K562 (cell line): ENCODE data around the gene C6orf47. TPM values are rescaled to one million over a fixed set of nuclear protein-coding genes. Genes with fewer than 3 reads are reported as not detected.
A peak's percentile ranks its signal among the peaks of the same experiment; 100 is the strongest.

Source experiments
- CBX3 ChIP-seq, 2 experiments: IDR thresholded peaks; 1 replicate in 1 of 2; 2 replicates in 1 of 2; pipeline ENCODE4 v1.6.1; 2012; ENCODE audit warnings: inconsistent platforms in 2 of 2, low read length in 2 of 2, borderline replicate concordance in 1 of 2, control low read depth in 1 of 2
- CREB1 ChIP-seq, 2 experiments: sonication (generic) in 1 of 2; formaldehyde crosslinking in 1 of 2; IDR thresholded peaks; 2 replicates each; pipeline versions ENCODE4 v1.6.1 to v1.8.0; 2012 to 2022; ENCODE audit warnings: inconsistent platforms in 1 of 2, mild to moderate bottlenecking in 1 of 2, missing genetic modification reagents in 1 of 2, moderate library complexity in 1 of 2
- CSDE1 ChIP-seq, 2 experiments: fragments of 450-650 bp; IDR thresholded peaks; 2 replicates each; pipeline ENCODE4 v1.6.1; 2016; ENCODE audit warnings: mild to moderate bottlenecking in 1 of 2
- HNRNPLL ChIP-seq: fragments of 200-400 bp; formaldehyde crosslinking; IDR thresholded peaks from 2 replicates; pipeline ENCODE4 v1.6.1; 2017; ENCODE audit warnings: low read length, low read depth, mild to moderate bottlenecking; ENCODE audit not compliant: poor library complexity, severe bottlenecking
- MCM2 ChIP-seq: fragments of 450-650 bp; IDR thresholded peaks from 2 replicates; pipeline ENCODE4 v1.6.1; 2017; ENCODE audit warnings: low read depth, mild to moderate bottlenecking
- NELFE ChIP-seq: IDR thresholded peaks from 2 replicates; pipeline ENCODE4 v1.6.1; 2011; ENCODE audit warnings: mild to moderate bottlenecking; ENCODE audit not compliant: insufficient read depth, insufficient read length
- SAFB ChIP-seq: fragments of 200-400 bp; formaldehyde crosslinking; IDR thresholded peaks from 2 replicates; pipeline ENCODE4 v1.6.1; 2017; ENCODE audit warnings: low read depth, low read length, borderline replicate concordance
- SAP30 ChIP-seq: fragments of 200-600 bp; sonication (generic); IDR thresholded peaks from 2 replicates; pipeline ENCODE4 v1.6.1; 2012; ENCODE audit warnings: borderline replicate concordance, low read depth, mild to moderate bottlenecking, moderate library complexity, low read length, control low read depth, inconsistent platforms; ENCODE audit not compliant: insufficient read depth, poor library complexity, severe bottlenecking
- SPI1 ChIP-seq: IDR thresholded peaks from 2 replicates; pipeline ENCODE4 v1.6.1; 2011; ENCODE audit warnings: low read depth, low read length, control low read depth, borderline replicate concordance
- SUPT5H ChIP-seq: fragments of 450-650 bp; IDR thresholded peaks from 2 replicates; pipeline ENCODE4 v1.6.1; 2016
- ZNF184 ChIP-seq: sonication (generic); formaldehyde crosslinking; IDR thresholded peaks from 2 replicates; pipeline ENCODE4 v1.5.0; 2020; ENCODE audit warnings: missing genetic modification reagents
- ZNF197 ChIP-seq: fragments of 200-800 bp; sonication (Bioruptor generic); IDR thresholded peaks from 2 replicates; pipeline ENCODE4 v1.6.1; 2016; ENCODE audit warnings: low read depth, missing genetic modification characterization, missing compliant biosample characterization
- ZNF584 ChIP-seq: fragments of 200-800 bp; sonication (Bioruptor generic); IDR thresholded peaks from 2 replicates; pipeline ENCODE4 v1.6.1; 2016; ENCODE audit warnings: low read depth, mild to moderate bottlenecking, missing genetic modification characterization, missing compliant biosample characterization
- polyA plus RNA-seq, 8 experiments: library from polyadenylated mRNA; depleted of rRNA in 4 of 8; stranded (reverse) in 5 of 8; unstranded in 3 of 8; fragments of >200 nt; fragmentation: Nextera tagmentation in 2 of 8; fragmentation: Illumina TruSeq in 1 of 8; extraction: Ambion mirVana in 2 of 8; extraction: Trizol in 1 of 8; gene quantifications; 2 replicates each; pipeline versions ENCODE4 v1.2.1 to v1.2.3, GENCODE V29; 2011 to 2014; ENCODE audit warnings: inconsistent platforms in 1 of 8, missing spikeins in 1 of 8
- total RNA-seq, 7 experiments: library from RNA; depleted of rRNA in 6 of 7; stranded (reverse); fragments of >200 nt in 6 of 7; fragmentation: Illumina TruSeq in 2 of 7; extraction: Trizol in 2 of 7; gene quantifications; 2 replicates each; pipeline versions ENCODE4 v1.2.1 to v1.2.3, GENCODE V29; 2011 to 2021; ENCODE audit warnings: low replicate concordance in 1 of 7
- TF ChIP-seq, protein P1 (sequence below): sonication (generic); formaldehyde crosslinking; IDR thresholded peaks from 2 replicates; pipeline ENCODE4 v1.8.0; 2023; ENCODE audit warnings: mild to moderate bottlenecking, missing genetic modification reagents
- TF ChIP-seq, protein P2 (sequence below): sonication (generic); formaldehyde crosslinking; IDR thresholded peaks from 2 replicates; pipeline ENCODE4 v1.8.1; 2023; ENCODE audit warnings: mild to moderate bottlenecking, missing genetic modification reagents
- TF ChIP-seq, protein P3 (sequence below): fragments of 450-650 bp; conservative IDR thresholded peaks from 2 replicates; pipeline ENCODE4 v1.6.1; 2016; ENCODE audit warnings: missing genetic modification characterization, low read depth, mild to moderate bottlenecking, control low read depth, missing compliant biosample characterization
- TF ChIP-seq, protein P4 (sequence below): fragments of 250-450 bp; sonication (Bioruptor Pico); IDR thresholded peaks from 2 replicates; pipeline ENCODE4 v1.9.0; 2021; ENCODE audit warnings: mild to moderate bottlenecking, inconsistent platforms

C6orf47 gene
- total and polyA plus RNA-seq, 9 of the 15 experiments (the other 6 are each of a cell fraction or from before 2014, with no cell fraction given): 0.14 to 43.8 (median 27.0) TPM

DNA sequence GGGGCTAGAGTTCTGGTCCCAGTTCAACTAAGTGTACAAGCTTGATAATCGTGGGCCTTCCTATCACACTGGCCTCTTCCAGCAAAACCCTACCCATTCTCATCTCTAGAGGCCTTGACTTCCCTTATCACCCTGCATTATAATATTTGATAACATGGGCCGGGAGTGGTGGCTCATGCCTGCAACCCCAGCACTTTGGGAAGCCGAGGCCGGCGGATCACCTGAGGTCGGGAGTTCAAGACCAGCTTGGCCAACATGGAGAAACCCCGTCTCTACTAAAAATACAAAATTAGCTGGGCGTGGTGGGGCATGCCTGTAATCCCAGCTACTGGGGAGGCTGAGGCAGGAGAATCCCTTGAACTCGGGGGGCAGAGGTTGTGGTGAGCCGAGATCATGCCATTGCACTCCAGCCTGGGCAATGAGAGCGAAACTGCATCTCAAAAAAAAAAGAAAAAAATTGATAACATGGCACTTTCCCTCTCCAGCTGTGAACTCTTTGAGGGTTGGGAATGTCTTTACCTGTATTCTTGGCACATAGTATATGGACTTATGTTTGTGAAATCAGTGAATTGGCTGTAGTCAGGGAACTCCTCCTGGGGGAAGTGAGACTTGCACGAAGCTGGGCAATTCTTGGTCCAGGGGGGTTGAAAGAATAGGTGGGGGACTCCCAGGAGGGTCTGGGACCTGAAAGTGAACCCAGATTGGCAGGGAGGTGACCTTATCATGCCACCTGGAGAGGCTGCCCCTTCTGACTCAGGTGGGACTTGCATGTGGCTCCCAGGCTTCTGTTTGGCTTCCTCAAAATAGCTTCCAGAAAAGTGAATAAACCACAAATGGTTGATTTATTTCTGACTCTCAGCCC lies 915 bp upstream of the C6orf47 start (continued):
- TF ChIP-seq, protein P1, sequence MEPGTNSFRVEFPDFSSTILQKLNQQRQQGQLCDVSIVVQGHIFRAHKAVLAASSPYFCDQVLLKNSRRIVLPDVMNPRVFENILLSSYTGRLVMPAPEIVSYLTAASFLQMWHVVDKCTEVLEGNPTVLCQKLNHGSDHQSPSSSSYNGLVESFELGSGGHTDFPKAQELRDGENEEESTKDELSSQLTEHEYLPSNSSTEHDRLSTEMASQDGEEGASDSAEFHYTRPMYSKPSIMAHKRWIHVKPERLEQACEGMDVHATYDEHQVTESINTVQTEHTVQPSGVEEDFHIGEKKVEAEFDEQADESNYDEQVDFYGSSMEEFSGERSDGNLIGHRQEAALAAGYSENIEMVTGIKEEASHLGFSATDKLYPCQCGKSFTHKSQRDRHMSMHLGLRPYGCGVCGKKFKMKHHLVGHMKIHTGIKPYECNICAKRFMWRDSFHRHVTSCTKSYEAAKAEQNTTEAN (CRISPR knock-in tag): 0 out of 2 replicates have a peak, but pooled peaks have one; percentile 58
- no peak for TF ChIP-seq HNRNPLL
- no peak for TF ChIP-seq CREB1 (IDR thresholded peaks at IDR 0.05)
- TF ChIP-seq CREB1 (CRISPR knock-in tag; IDR thresholded peaks at IDR 0.05): no peak
- no peak for TF ChIP-seq NELFE
- TF ChIP-seq, protein P2, sequence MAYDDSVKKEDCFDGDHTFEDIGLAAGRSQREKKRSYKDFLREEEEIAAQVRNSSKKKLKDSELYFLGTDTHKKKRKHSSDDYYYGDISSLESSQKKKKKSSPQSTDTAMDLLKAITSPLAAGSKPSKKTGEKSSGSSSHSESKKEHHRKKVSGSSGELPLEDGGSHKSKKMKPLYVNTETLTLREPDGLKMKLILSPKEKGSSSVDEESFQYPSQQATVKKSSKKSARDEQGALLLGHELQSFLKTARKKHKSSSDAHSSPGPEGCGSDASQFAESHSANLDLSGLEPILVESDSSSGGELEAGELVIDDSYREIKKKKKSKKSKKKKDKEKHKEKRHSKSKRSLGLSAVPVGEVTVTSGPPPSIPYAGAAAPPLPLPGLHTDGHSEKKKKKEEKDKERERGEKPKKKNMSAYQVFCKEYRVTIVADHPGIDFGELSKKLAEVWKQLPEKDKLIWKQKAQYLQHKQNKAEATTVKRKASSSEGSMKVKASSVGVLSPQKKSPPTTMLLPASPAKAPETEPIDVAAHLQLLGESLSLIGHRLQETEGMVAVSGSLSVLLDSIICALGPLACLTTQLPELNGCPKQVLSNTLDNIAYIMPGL: 0 out of 2 replicates have a peak, but pooled peaks have one; percentile 51
- TF ChIP-seq, protein P3, sequence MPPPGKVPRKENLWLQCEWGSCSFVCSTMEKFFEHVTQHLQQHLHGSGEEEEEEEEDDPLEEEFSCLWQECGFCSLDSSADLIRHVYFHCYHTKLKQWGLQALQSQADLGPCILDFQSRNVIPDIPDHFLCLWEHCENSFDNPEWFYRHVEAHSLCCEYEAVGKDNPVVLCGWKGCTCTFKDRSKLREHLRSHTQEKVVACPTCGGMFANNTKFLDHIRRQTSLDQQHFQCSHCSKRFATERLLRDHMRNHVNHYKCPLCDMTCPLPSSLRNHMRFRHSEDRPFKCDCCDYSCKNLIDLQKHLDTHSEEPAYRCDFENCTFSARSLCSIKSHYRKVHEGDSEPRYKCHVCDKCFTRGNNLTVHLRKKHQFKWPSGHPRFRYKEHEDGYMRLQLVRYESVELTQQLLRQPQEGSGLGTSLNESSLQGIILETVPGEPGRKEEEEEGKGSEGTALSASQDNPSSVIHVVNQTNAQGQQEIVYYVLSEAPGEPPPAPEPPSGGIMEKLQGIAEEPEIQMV (tag): no peak
- TF ChIP-seq ZNF197 (CRISPR knock-in tag): no peak
- TF ChIP-seq CSDE1 (IDR thresholded peaks at IDR 0.05): 0 out of 4 replicates have a peak, but pooled peaks of 1 of the 2 experiments have one; percentile 25
- TF ChIP-seq, protein P4, sequence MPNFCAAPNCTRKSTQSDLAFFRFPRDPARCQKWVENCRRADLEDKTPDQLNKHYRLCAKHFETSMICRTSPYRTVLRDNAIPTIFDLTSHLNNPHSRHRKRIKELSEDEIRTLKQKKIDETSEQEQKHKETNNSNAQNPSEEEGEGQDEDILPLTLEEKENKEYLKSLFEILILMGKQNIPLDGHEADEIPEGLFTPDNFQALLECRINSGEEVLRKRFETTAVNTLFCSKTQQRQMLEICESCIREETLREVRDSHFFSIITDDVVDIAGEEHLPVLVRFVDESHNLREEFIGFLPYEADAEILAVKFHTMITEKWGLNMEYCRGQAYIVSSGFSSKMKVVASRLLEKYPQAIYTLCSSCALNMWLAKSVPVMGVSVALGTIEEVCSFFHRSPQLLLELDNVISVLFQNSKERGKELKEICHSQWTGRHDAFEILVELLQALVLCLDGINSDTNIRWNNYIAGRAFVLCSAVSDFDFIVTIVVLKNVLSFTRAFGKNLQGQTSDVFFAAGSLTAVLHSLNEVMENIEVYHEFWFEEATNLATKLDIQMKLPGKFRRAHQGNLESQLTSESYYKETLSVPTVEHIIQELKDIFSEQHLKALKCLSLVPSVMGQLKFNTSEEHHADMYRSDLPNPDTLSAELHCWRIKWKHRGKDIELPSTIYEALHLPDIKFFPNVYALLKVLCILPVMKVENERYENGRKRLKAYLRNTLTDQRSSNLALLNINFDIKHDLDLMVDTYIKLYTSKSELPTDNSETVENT (CRISPR knock-in tag): no peak
- TF ChIP-seq CBX3 (IDR thresholded peaks at IDR 0.05; ENCODE audit: borderline replicate concordance in 1 of 2, low read length in 2 of 2): 0 out of 3 replicates have a peak, but pooled peaks of 1 of the 2 experiments have one; percentile 37
- peak; percentile 4; the same call in 1 of the 2 replicates for TF ChIP-seq SUPT5H
- no peak for TF ChIP-seq SAP30
- TF ChIP-seq SPI1: no peak
- no peak for TF ChIP-seq ZNF184 (CRISPR knock-in tag)
- no peak for TF ChIP-seq MCM2
- TF ChIP-seq ZNF584 (CRISPR knock-in tag): no peak
- TF ChIP-seq SAFB: no peak
